HG03139 (cell line): ENCODE results near the gene MYOZ3.

Experiments used
- ATAC-seq: cut with Tn5 transposase; IDR thresholded peaks from one replicate; pipeline ENCODE4 v1.9.1; 2021; ENCODE audit not compliant: unreplicated experiment

Gene MYOZ3

DNA sequence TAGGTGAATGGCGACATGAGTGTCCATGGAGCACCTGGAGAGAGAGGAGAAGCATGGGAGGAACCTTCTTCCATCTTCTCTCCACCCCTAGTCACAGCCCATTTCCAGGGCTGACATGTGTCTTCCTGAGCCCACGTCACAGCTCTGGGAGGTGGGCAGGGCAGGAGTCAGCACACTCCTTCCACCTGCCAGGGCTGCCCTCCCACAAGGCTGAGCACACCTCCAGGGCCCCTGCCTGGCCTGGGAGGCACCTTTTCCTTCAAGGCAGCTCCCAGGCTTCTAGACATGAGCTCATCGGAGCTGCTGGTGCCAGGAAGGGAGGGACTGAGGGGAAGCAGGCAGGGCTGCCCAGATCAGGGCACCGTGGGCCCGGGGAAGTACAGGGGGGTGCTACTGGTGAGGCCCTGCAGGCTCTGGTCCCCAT is 34.2 kb upstream of the MYOZ3 start:
- no peak for ATAC-seq

DNA sequence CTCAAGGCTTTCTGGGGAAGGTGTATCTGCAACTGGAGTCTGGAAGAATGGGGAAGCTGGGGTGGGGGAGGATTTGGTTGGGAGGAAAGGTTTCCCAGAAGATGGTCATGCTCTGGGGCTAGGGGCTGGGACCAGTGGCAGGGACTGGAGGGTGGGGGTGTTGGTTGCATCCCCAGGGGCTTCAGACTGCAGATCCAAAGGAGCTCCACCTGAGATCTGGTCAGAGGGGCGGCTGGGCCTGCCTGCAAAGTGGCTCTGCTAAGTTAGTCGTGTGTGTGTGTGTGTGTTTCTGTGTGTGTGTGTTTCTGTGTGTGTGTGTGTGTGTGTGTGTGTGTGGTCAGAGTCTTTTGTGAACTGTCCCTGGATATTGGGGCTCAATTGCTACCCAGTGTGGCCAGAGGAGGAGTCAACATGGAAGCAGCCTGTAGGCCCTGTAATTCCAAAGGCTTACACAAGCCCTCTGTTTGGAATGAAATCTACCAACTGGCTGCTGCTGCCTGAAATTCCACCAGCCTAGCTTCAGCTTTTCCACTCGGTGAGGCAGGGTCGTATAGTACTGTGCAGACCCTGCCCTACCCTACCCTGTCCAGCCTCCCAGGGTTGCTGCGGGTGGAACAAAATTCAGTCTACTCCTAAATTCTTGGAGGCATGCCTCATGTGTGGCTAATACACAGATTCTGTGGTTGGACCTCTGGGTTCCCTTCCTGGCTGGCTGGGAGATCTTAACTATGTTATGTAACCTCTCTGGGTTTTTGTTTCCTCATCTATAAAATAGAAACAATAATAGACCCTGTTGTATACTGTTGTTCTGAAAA is 33.1 kb upstream of the MYOZ3 start:
- no peak for ATAC-seq

DNA sequence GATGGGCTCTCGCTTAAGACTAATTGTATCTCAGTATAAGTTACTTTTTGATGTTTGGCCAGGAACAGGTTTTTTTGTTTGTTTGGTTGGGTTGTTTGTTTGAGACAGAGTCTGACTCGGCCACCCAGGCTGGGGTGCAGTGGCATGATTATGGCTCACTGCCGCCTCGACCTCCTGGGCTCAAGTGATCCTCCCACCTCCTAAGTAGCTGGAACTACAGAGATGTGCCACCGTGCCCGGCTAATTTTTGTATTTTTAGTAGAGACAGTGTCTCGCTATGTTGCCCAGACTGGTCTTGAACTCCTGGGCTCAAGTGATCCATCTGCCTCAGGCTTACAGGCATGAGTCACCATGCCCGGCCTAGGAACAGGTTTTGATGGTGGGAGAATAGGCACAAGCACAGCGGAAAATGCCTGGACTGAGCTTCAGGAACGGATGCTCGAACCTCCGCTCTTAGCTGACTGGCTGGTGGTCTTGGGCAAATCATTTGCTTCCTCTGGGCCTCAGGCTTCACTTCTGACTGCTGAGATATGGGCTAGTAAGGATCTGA is 32.0 kb upstream of the MYOZ3 start:
- no peak for ATAC-seq

DNA sequence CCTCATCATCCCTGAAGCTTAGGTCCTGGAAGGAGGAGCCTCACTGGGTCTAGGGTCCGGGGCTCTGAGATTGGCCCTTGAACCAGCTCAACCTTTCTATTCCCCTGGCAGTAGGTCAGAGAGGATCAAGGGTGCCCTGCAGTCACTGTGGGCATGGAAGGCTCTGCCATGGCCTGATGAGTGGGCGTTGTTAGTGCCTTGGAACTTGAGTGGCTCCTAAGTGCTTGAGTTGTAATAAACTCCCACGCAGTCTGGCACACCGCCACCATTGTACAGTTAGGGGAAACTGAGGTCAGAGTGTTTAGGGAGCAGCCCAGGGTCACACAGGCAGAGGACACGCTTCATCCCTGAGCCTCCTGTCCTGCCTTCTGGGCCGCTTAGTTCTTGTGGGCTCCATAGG is 31.0 kb upstream of the MYOZ3 start:
- no peak for ATAC-seq

DNA sequence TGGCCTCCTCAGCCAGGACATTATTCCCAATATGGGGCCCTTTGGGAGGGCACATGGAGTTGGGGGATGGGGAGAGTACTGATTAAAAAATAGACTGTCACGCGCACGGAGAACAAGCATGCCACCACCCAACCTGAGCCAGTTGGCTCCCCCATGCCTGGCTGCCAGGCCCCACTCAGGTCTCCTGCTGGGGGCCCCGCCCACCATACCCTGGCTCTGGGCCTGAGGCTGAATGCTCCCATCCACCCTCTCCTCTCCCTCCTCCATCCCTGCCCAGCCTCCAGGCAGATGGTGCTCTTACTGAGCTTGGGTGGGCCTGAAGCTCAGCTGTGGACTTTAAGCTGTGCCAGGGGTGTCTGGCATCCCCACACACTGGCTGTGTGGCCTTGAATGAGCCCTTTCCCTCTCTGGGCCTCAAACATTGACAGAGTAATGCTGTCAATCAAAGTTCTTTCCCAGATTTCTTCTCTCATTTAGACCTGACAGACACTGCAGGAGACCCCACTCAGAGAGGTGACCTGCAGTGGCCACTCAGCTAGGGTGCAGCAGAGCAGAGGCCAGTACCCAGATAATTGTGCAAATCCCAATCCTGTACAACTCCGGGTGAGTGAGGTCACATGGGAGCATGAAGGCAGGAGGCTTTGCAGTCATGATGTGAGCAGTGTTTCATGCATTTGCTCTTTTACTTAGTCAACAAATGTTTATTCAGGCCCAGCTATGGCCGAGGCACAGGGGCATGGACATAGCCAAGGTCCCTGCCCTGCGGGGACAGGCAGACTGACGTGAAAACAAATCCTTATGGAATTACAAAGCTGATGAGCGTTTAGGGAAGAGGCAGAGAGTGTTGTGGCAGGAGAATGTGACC is 30.4 kb upstream of the MYOZ3 start:
- ATAC-seq = no peak

DNA sequence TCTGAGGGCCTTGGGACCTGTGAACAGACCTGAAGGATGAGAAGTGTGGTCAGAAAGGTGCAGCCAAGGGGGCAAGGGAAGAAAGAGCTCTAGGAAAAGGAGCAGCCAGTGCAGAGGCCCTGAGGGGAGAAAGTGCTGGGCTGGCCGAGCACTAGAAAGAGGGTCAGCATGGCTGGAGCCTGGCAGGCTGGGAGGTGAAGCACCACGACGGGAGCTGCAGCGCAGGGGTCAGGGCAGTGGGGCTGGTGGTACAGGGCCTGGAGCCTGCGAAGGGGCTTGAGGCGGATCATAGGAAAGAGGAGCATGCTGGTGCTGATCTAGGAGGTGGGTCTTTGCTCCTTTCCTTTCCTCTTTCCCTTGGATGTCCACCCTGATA is 29.7 kb upstream of the MYOZ3 start:
- no peak for ATAC-seq

DNA sequence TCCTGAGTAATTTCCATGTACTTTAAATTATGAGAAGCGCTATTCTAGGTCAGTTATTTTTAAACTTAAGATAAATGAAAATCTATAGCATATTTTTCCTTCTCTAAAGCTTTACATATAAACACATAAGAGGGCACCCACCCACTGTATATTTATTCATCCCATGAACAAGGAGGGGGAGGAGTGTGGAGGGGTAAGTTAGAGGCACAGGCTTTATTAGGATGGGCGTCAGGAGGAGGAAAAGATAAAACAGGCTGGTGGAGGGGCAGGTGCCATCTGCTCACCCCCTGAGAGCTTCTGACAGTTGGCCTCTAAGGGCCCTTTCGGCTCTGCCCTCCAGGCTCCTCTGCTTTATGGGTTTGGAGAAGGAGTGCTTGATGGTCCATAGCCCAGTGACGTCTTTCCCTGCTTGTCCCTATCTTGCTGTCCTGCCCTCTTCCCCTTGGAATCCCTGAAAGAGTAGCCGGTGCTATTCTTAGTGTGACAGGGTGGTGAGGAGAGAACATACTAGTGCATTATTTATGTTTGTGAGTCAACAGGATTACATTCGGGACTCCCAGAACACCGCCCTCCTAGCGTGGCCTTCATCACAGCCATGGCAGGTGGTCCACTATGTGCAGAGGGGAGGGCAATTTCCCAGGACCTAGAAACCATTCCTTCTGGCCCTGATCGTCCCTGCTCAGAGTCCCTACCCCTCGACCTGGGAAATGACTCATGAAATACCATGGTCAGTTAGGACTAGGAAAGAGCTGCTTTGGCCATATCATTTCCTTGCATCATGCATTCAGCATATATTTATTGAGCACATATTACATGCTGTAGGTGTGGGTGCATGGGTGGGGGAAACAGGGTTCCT is 28.5 kb upstream of the MYOZ3 start:
- ATAC-seq = no peak

DNA sequence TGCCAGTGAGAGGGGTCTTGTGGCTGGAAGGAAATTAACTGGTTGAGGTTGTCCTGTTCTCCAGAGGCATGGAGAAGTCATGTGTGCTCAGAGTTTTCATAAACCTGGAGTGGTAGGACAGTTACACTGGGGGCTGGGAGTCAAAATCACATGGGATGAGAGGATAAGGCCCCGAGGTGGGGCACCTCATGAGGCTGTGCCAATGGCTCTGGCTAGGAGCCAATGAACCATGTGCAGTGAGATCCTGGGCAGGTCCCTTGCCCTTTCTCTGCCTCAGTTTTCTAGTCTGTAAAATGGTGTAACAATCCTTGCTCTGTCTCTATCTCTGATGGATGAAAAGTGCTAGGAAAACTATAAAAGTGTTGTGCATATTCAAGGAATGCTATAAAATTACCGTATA is 27.6 kb upstream of the MYOZ3 start:
- no peak for ATAC-seq

DNA sequence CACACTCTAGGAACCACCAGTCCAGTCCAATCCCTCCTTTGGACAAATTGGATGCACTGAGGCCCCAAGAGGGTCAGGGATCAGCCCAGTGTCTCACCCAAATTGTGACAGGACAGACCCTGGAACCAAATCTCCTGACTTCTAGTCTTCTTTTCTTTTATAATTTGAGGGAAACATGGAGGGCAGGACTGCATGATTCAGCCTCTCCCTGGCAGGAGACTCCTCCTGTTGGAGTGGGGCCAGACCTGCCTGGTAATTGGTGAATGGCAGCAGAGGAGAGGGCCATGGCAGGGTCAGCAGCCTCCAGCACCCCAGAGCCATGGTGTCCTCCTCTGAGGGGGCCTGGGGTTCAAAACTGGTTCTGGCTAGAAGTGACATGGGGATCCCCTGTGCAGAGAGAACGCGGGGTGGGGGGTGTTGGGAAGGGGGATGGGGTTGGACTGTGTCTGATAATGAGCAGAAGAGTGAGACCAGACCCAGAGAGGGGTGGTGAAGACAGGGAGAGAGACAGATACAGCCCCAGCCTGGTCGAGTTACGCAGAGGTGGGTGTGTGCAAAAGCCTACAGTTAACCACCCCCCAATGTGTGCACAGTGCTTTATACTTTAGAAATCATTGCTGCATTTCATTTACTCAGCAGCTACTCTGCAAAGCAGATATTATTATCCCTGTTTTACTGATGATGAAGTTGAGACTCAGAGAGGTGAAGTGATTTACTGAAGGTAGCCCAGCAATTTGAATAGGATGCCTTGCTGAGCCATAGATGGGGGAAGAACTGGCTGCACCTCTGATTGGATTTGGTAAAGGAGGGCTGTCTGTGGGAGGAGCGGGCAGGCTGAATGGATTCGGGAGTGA is 24.4 kb upstream of the MYOZ3 start:
- no peak for ATAC-seq

DNA sequence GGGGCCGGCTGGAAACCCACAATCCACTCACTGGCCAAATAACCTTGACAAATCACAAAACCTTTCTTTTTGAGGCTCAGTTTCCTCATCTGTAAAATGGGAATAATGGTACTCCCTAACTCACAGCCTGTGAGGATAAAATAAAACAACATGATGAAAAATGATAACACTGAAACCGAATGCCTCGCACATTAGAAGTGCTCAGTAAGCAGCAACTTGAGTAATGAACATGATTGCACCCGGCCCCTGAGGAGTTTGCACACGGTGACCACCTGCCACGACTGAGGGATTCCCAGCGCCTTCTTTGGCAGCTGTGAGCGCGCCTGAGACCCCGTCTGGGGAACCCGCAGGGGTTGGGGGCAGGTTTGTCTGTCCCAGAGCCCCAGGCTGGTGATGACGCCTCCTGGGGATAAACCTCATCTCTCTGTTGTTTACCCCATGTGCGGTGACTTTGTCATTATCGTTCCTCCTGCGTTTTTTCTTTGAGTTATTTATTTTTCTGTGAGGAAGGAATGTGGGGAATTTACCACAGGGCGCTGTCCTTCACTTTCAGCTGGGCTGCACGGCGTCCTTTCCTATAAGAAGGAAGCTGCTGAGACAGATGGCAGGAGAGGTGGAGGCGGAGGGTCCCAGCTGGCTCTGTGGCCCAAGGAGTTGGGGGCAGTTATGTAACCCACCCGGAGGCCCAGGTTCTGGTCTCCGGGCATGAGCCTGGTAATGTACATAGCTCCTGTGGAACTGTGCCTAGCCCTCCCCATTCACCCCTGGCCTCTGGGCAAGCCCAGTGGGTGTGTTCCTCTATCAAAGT is 23.6 kb upstream of the MYOZ3 start:
- ATAC-seq = no peak

DNA sequence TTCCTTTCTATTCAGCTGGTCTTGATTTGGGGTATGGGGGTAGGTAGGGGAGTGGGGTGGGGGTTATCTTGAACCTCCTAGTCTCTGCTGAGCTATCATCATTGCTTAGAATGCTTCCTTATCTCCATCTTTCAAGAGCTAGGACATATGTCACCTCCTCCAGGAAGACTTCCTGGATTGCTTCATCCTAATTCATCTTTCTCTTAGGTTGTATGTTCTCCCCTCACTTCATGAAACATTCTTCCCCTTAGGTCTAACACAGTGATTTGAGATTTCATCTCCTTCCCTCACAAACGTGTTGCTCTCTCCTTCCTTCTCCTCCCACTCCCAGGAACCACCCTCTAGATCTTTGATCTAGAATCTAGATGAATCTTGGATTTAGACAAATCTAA is 23.0 kb upstream of the MYOZ3 start:
- no peak for ATAC-seq

DNA sequence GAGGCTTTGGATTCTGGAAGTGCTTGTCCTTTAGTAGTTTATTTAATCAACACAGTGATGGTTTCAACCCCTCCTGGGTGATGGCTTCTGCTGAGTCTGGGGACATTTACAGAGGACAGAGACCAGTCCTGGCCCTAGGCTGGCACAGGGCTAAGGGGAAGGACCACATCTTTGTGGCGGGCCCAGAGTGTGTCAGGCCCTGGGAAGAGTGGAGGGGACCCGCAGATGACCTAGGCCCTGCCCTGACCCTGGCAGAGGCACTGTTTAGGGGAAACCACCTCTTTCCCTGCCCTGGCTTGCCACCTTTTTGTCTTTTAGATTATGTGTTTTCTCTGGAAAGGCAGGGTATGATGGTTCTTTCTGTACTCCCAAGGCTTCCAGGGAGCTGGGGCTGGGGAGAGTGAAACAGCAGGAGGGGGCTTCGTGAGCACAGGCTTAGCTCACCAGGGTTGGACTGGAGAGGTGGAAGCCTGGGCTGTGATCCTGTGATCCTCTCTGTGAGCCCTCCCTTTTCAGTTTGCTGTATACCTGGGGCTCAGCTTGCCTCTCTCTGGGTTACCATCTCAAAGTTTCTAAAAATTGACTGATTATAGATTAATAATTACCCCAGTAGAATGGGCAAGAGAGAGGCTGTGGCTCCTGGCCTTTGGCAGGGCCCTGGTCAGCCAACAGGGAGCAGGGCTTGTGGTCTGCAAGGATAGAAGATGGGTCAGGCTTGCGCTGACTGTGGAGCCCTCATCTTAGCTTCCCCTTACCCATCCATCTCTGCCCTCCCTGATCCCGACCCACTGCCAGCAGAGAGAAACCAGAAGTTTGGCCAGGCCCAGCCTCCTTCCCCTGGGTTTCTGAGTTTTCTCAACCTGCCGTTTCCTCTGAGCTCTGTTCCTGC is 22.3 kb upstream of the MYOZ3 start:
- ATAC-seq = no peak

DNA sequence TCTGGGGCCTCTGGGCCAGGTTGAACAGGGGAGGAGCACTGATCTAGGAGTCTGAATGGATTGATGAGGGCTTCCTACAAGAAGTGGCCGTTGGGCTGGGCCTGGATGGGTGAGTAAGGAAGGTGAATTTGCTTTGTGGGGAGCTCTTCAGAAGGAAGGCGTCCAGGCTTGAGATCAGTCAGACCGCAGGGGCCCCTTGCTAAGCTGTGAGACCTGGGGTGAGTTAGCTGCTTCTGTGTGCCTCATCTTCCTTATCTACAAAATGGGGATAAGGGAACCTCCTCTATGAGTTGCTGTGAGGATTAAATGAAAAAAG is 21.7 kb upstream of the MYOZ3 start:
- ATAC-seq = no peak

DNA sequence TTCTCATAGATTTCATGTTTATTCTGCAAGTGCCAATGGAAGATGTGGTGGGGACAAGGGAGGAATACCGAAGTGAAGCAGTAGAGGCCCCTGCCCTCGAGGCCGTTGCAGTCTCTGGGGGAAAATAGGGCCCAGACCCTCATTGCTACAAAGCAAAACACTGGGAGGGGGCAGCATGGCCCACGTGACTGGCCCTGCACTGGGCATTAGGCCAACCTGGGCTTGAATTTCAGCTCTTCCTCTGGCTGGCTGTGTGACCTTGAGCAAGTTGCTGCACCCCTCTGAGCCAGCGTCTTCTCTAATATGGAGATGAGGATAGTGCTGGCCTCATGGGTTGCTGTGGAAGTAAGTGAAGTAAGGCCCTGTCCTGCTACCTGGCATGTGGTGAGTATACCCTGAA is 21.3 kb upstream of the MYOZ3 start:
- ATAC-seq = no peak

DNA sequence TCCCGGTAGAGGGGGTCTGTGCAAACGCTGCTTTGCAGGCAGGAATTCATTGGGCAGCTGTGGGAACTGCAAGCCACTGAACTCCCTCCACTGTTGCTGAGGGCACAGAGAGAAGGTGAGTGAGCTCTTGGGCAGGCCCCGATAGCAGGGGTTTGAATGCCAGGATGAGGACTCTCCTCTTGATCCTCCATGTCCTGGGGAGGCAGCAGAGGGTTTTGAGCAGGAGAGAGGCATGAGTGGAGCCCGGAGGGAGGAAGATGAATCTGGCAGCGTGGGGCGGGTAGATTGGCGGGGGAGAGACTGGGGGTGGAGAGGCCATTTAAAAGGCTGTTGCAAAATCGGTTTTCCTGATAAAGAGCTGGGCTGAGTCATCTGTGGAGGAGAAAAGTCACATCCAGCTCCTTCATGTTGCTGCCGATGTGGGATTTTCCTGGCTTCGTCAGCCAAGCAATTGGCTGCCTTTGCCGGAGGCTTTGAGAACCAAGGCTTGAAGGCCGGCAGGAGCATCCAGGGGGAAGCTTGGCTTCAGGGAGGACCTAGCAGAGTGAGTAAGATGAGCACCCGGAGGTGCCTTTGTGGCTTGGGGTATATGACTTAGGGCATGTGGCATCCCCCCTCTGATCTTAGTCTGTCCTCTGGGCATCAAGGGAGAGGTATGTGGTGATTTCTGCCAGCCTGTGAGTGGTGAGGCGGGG is 20.6 kb upstream of the MYOZ3 start, which contains the start of gene SYNPO:
Gene SYNPO (plus strand): TSS at position 350 of the 695 bp plus-strand sequence. CDS start 7,616 bp downstream, outside the sequence.
- no peak for ATAC-seq

DNA sequence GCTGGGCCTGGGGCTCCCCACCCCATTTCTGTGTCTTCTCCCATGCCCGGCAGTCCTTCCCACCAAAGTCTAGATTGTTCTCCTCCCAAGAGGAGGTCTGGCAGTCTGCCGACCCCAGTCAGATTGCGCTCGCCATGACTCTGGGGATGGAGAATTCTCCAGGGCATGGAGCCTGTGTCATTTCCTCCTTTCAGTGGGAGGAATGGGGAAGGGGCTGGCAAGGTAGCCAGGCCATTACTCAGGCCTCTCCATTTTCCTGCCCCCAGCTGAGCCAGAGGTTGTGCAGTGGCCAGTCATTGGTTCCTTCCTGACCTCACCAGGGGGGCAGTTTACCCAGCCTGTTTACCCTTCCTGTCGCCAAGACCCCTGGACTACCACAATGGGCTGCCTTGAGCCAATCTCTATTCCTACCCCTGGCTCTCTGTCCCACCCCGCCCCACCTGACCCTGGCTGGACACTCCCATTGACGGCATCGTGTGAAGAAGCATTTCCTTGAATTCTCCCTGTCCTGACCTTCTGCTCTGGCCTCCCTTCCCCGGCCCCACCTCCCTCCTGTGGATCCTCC is 20.0 kb upstream of the MYOZ3 start:
- ATAC-seq = no peak

DNA sequence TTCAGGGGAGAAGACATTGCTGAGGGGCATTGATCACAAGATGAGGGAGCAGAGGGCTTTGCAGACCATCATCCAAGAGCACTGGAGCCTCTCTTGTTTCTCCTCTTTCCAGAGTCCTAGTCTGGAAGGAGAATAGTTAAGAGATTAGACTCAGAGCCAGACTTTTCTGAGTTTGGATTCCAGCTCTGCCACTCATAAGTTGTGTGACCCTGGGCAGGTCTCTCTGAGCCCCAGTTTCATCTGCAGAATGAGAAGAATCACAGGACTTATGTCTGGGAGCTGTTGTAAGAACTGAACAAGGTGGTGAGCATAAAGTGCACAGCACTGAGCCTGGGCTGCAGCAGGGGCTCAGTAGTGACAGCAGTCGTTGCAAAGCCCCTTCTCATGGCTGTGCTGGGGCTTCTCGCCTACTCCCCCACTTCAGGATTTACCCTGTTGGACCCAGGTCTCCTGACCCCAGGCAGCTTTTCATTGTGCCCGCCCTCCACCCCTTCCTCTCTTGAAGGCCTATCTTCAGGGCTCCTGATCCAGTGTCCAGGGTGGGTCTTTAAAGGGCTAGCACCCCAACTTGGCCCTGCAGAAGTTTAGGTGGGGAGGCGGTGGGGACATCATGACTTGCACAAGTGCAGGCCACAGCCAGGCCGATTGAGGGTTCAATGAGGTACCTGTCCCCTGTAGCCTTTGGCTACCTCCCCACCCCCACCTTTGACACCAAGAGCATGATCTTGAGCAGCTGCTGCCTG is 19.1 kb upstream of the MYOZ3 start:
- no peak for ATAC-seq
